ENCODE data around the gene GPBP1L1. TPM values are rescaled to one million over a fixed set of nuclear protein-coding genes. Genes with fewer than 3 reads are reported as not detected.

Gene GPBP1L1
- total and polyA plus RNA-seq, 4 experiments from 2014 or later, result 88.8 to 187 (median 161) TPM

GRCh38 chr1:45621895-45622523, 64.3 kb downstream of the GPBP1L1 start:
- H3K27me3 ChIP-seq (ENCODE audit: insufficient read depth, low read length), result no peaks in the 10 kb centered on the region
- no peaks in the 10 kb centered on the region for H3K27me3 Mint-ChIP-seq
- H3K36me3 Mint-ChIP-seq, result peaks cover 24 to 53% of the 10 kb centered on the region in 2 donors
- peak overlapping the region in 1 of 7 donors; percentile 81 for H3K27ac Mint-ChIP-seq
- no peaks in the 10 kb centered on the region for H3K9me3 ChIP-seq (ENCODE audit: control insufficient read depth in 1 of 2, low read length in 2 of 2)
- no peak for DNase-seq
- peaks cover 0 to under 1% (median 0%) of the 10 kb centered on the region in 8 donors for H3K9me3 Mint-ChIP-seq
- no peak overlapping the region for H3K4me3 ChIP-seq (ENCODE audit: low read length in 2 of 2)
- no peak overlapping the region for H3K4me3 Mint-ChIP-seq
- POLR2A ChIA-PET (ENCODE audit: partially characterized antibody), result no interaction called here
- H3K4me1 Mint-ChIP-seq, result peaks cover 0 to 7% (median 2%) of the 10 kb centered on the region in 4 donors
- peaks cover 18% of the 10 kb centered on the region for H3K36me3 ChIP-seq (ENCODE audit: insufficient read depth, low read length)
- CTCF ChIA-PET (ENCODE audit: partially characterized antibody), result interaction anchor here (1.5 kb wide), 1 partner anchor 10 kb away, joined by 3 read pairs; no protein-coding TSS in a partner anchor
- intact Hi-C loops (cut with micrococcal nuclease), result no loop called here
- H3K4me1 ChIP-seq (ENCODE audit: insufficient read depth, low read length), result no peaks in the 10 kb centered on the region
- H3K27ac ChIP-seq (ENCODE audit: low read depth, low read length), result no peak overlapping the region

- Mint-ChIP-seq H3K27ac (peak overlapping the region in 3 of 7 donors; percentile 12 to 81 (median 27)), H3K4me1 (peaks cover 0 to 7% (median 2%) of the 10 kb centered on the region in 4 donors), H3K4me3 (no peak overlapping the region), H3K9me3 (no peaks in the 10 kb centered on the region), H3K27me3 (no peaks in the 10 kb centered on the region), H3K36me3 (peaks cover 27 to 56% of the 10 kb centered on the region in 2 donors)
- H3K4me3 ChIP-seq (ENCODE audit: low read length in 2 of 2), result no peak overlapping the region
- intact Hi-C loops (cut with micrococcal nuclease), result no loop called here
- no peaks in the 10 kb centered on the region for H3K27me3 ChIP-seq (ENCODE audit: insufficient read depth, low read length)
- H3K27ac ChIP-seq (ENCODE audit: low read depth, low read length), result no peak overlapping the region
- H3K36me3 ChIP-seq (ENCODE audit: insufficient read depth, low read length), result peaks cover 22% of the 10 kb centered on the region
- ChIA-PET CTCF (ENCODE audit: partially characterized antibody) (interaction anchor here (1.5 kb wide), 1 partner anchor 10 kb away, joined by 3 read pairs; no protein-coding TSS in a partner anchor), POLR2A (ENCODE audit: partially characterized antibody) (no interaction called here)
- DNase-seq, result no peak
- no peaks in the 10 kb centered on the region for H3K4me1 ChIP-seq (ENCODE audit: insufficient read depth, low read length)
- H3K9me3 ChIP-seq (ENCODE audit: control insufficient read depth in 1 of 2, low read length in 2 of 2), result no peaks in the 10 kb centered on the region
Measured at GRCh38 chr1:45621501-45621836, 64.9 kb downstream of the GPBP1L1 start.

DNA sequence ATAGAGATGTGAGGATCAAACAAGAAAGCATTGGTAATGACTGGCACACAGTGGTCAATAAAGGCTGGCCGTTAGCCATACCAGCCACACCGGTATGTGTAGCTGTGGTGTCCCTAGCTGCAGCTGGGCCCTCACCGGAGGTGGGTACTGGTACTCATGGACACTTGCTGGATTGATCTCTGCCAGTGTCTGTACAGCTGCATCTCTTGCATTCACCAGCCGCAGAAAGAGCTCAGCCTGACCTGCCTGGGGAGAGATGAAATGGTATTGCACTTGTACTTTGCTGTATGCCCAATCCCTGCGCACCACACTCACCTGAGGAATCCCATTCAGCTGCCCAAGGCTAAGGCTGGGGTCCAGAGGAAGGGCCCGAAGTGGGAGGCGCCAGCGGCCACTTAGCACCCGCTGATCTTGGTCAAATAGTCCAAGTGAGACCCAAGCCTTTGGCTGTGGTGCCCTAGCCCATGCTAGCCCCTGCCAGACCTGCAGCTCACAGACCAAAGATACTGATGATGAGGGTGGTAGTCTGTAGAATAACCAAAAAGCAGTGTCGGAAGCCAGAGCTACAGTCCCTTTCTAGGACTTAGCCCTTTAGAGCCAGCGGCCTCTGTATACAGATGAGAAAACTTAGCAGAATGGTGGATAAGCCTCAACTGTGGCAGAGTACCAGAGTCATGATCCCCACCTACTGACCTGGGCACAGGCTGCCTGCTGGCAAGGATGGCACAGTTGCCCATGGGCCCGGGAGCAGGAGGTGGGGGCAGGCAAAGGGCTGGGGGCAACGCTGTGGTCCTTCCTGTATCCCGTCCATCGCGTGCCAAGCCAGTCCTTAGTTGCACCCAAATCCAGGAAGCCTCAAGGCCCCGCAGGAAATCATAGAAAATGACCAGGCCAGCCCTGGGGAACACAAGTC, 65.5 kb downstream of the GPBP1L1 start:
- Mint-ChIP-seq H3K4me1 (peaks cover 0 to 7% (median 2%) of the 10 kb centered on the region in 4 donors), H3K9me3 (no peaks in the 10 kb centered on the region), H3K36me3 (peaks cover 33 to 61% of the 10 kb centered on the region in 2 donors), H3K27me3 (no peaks in the 10 kb centered on the region), H3K4me3 (no peak overlapping the region), H3K27ac (peak overlapping the region; percentile 21 to 81 (median 70))
- Histone ChIP-seq H3K27me3 (ENCODE audit: insufficient read depth, low read length) (no peaks in the 10 kb centered on the region), H3K36me3 (ENCODE audit: insufficient read depth, low read length) (peaks cover 28% of the 10 kb centered on the region), H3K27ac (ENCODE audit: low read depth, low read length) (no peak overlapping the region), H3K9me3 (ENCODE audit: control insufficient read depth in 1 of 2, low read length in 2 of 2) (no peaks in the 10 kb centered on the region), H3K4me1 (ENCODE audit: insufficient read depth, low read length) (no peaks in the 10 kb centered on the region), H3K4me3 (ENCODE audit: low read length in 2 of 2) (no peak overlapping the region)
- intact Hi-C loops (cut with micrococcal nuclease), result no loop called here
- no peak for DNase-seq
- ChIA-PET POLR2A (ENCODE audit: partially characterized antibody) (interaction anchor here (1.0 kb wide), 1 partner anchor 37 kb away, joined by 3 read pairs; the partner anchor contains the start of gene NASP), CTCF (ENCODE audit: partially characterized antibody) (interaction anchor here (1.5 kb wide), 1 partner anchor 9 kb away, joined by 3 read pairs; no protein-coding TSS in a partner anchor)

GRCh38 chr1:45619149-45619921, 67.0 kb downstream of the GPBP1L1 start:
- Histone ChIP-seq H3K4me1 (ENCODE audit: insufficient read depth, low read length) (no peaks in the 10 kb centered on the region), H3K27me3 (ENCODE audit: insufficient read depth, low read length) (no peaks in the 10 kb centered on the region), H3K36me3 (ENCODE audit: insufficient read depth, low read length) (peaks cover 41% of the 10 kb centered on the region), H3K9me3 (ENCODE audit: control insufficient read depth in 1 of 2, low read length in 2 of 2) (no peaks in the 10 kb centered on the region), H3K27ac (ENCODE audit: low read depth, low read length) (no peak overlapping the region), H3K4me3 (ENCODE audit: low read length in 2 of 2) (no peak overlapping the region)
- Mint-ChIP-seq H3K9me3 (no peaks in the 10 kb centered on the region), H3K4me1 (peaks cover 0 to 7% (median 2%) of the 10 kb centered on the region in 4 donors), H3K27ac (peak overlapping the region; percentile 8 to 78 (median 73)), H3K36me3 (peaks cover 36 to 68% of the 10 kb centered on the region in 2 donors), H3K4me3 (no peak overlapping the region), H3K27me3 (no peaks in the 10 kb centered on the region)
- intact Hi-C loops (cut with micrococcal nuclease), result no loop called here
- ChIA-PET CTCF (ENCODE audit: partially characterized antibody) (no interaction called here), POLR2A (ENCODE audit: partially characterized antibody) (no interaction called here)
- no peak for DNase-seq

DNA sequence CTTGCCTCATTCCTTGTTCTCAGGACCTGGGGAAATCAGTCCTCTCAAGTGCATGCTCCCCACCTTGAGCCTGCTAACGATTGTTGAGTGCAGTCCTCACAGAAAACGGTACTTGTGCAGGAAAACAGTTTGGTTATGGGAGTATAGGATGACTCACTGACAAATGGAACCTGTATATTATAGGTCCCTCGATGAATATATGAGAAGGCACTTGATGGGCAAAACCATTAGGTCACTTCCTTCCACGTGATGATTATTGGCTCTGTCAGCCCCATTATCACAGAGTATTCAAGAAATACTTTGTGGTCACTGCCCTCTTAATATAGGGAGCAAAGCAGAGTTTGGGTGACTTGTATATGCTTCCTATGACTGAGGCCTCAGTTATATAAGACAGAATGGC, 68.7 kb downstream of the GPBP1L1 start:
- no peak overlapping the region for H3K27ac ChIP-seq (ENCODE audit: low read depth, low read length)
- H3K9me3 ChIP-seq (ENCODE audit: control insufficient read depth in 1 of 2, low read length in 2 of 2), result no peaks in the 10 kb centered on the region
- no peak overlapping the region for H3K4me3 ChIP-seq (ENCODE audit: low read length in 2 of 2)
- Mint-ChIP-seq H3K27me3 (no peaks in the 10 kb centered on the region), H3K4me3 (no peak overlapping the region), H3K9me3 (no peaks in the 10 kb centered on the region), H3K4me1 (peaks cover 0 to 7% (median 2%) of the 10 kb centered on the region in 4 donors), H3K36me3 (peaks cover 32 to 71% of the 10 kb centered on the region in 2 donors), H3K27ac (peak overlapping the region in 2 of 7 donors; percentile 12 to 81)
- H3K27me3 ChIP-seq (ENCODE audit: insufficient read depth, low read length), result no peaks in the 10 kb centered on the region
- DNase-seq, result no peak
- ChIA-PET POLR2A (ENCODE audit: partially characterized antibody) (no interaction called here), CTCF (ENCODE audit: partially characterized antibody) (no interaction called here)
- intact Hi-C loops (cut with micrococcal nuclease), result no loop called here
- no peaks in the 10 kb centered on the region for H3K4me1 ChIP-seq (ENCODE audit: insufficient read depth, low read length)
- peaks cover 57% of the 10 kb centered on the region for H3K36me3 ChIP-seq (ENCODE audit: insufficient read depth, low read length)

DNA sequence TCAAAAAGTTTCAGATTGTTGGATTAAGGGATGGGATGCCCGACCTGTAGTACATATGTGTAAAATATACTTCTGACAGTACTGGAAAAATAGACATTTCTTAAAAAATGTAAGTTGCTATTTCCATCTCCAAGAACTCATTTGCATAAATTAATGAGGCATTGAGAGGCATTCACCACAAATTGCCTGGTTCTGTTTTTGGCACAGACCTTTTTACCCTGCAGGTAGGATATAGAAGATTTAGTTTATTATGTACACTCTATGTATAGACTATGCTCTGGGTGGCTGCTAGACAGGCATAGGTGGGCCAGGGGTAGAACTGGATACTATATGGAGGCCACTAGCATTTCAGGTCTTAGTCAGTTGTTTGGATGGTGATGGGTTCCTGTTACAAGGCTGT, 70.4 kb downstream of the GPBP1L1 start:
- no peak for DNase-seq
- no peak overlapping the region for H3K4me3 Mint-ChIP-seq
- intact Hi-C loops (cut with micrococcal nuclease), result no loop called here
- H3K4me3 ChIP-seq (ENCODE audit: low read length in 2 of 2), result no peak overlapping the region
- ChIA-PET POLR2A (ENCODE audit: partially characterized antibody) (no interaction called here), CTCF (ENCODE audit: partially characterized antibody) (no interaction called here)
- no peaks in the 10 kb centered on the region for H3K9me3 Mint-ChIP-seq
- no peaks in the 10 kb centered on the region for H3K27me3 ChIP-seq (ENCODE audit: insufficient read depth, low read length)
- H3K27ac ChIP-seq (ENCODE audit: low read depth, low read length), result no peak overlapping the region
- peaks cover 36 to 78% of the 10 kb centered on the region in 2 donors for H3K36me3 Mint-ChIP-seq
- no peaks in the 10 kb centered on the region for H3K9me3 ChIP-seq (ENCODE audit: control insufficient read depth in 1 of 2, low read length in 2 of 2)
- H3K4me1 Mint-ChIP-seq, result peaks cover 0 to 7% (median 2%) of the 10 kb centered on the region in 4 donors
- H3K27me3 Mint-ChIP-seq, result no peaks in the 10 kb centered on the region
- H3K36me3 ChIP-seq (ENCODE audit: insufficient read depth, low read length), result peaks cover 60% of the 10 kb centered on the region
- peak overlapping the region in 2 of 7 donors; percentile 3 to 44 for H3K27ac Mint-ChIP-seq
- H3K4me1 ChIP-seq (ENCODE audit: insufficient read depth, low read length), result no peaks in the 10 kb centered on the region
